ENCODE data around the gene MPP1.
A peak's percentile ranks its signal among the peaks of the same experiment; 100 is the strongest.

MPP1 gene

GRCh38 chrX:154732421-154733065 is 72.7 kb downstream of the MPP1 start:
- DNase-seq = no peak

- DNase-seq = peak in 1 of 51 donors; percentile 3
These were observed 73.4 kb downstream of the MPP1 start for GRCh38 chrX:154731881-154732280.

GRCh38 chrX:154731184-154731583 is 74.1 kb downstream of the MPP1 start:
- DNase-seq = no peak

GRCh38 chrX:154730253-154730891 is 74.9 kb downstream of the MPP1 start:
- DNase-seq = no peak

- DNase-seq = no peak
These were observed 75.8 kb downstream of the MPP1 start for GRCh38 chrX:154729439-154729838.

All from hypothalamus (tissue), 51 donors.